Uterus (tissue), 2 donors: Measurements from ENCODE around the gene SLC35A3.

ENCODE experiments used
- POLR2A ChIP-seq, 2 donors: fragments of 450-650 bp; IDR thresholded peaks; one replicate each; pipeline ENCODE4 v1.6.1; 2016; ENCODE audit warnings: antibody characterized with exemption in 2 of 2, mild to moderate bottlenecking in 1 of 2, moderate library complexity in 1 of 2
- TF ChIP-seq, protein P1 (sequence below), 4 experiments: fragments of 200-600 bp in 2 of 4; fragments of 450-650 bp in 2 of 4; sonication (generic) in 2 of 4; IDR thresholded peaks; one replicate each; pipeline ENCODE4 v1.5.1; 2016 to 2019; ENCODE audit warnings: antibody characterized with exemption in 4 of 4, mild to moderate bottlenecking in 2 of 4, moderate library complexity in 1 of 4

DNA sequence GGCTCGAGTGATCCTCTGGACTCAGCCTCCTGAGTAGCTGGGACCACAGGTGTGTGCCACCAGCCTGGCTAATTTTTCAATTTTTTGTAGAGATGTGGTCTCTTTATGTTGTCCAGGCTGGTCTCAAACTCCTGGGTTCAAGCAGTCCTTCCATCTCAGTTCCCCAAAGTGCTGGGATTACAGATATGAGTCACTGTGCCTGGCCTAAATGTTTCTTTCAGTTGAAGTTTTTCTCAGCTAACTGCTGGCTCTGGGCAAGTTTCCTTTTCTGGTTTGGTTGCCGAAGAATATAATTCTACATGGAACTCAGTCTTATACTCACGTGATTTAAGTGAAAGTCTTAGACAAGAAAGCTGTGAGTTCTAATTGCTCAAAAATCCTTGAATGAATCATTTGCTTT, 106.0 kb downstream of the SLC35A3 start:
- TF ChIP-seq, protein P1, sequence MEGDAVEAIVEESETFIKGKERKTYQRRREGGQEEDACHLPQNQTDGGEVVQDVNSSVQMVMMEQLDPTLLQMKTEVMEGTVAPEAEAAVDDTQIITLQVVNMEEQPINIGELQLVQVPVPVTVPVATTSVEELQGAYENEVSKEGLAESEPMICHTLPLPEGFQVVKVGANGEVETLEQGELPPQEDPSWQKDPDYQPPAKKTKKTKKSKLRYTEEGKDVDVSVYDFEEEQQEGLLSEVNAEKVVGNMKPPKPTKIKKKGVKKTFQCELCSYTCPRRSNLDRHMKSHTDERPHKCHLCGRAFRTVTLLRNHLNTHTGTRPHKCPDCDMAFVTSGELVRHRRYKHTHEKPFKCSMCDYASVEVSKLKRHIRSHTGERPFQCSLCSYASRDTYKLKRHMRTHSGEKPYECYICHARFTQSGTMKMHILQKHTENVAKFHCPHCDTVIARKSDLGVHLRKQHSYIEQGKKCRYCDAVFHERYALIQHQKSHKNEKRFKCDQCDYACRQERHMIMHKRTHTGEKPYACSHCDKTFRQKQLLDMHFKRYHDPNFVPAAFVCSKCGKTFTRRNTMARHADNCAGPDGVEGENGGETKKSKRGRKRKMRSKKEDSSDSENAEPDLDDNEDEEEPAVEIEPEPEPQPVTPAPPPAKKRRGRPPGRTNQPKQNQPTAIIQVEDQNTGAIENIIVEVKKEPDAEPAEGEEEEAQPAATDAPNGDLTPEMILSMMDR (IDR thresholded peaks at IDR 0.05), result no peak
- TF ChIP-seq POLR2A (IDR thresholded peaks at IDR 0.05), result no peak
